OCI-LY7 (cell line): ENCODE measurements around the gene ASCC1. TPM values are rescaled to one million over a fixed set of nuclear protein-coding genes. Genes with fewer than 3 reads are reported as not detected.
A peak's percentile ranks its signal among the peaks of the same experiment; 100 is the strongest.

Source experiments
- BruUV-seq: library from RNA; stranded (reverse); fragments of 400-500 nt; replicated peaks from 2 replicates; lab custom pipeline; 2021; lab: Mats Ljungman, UMichigan
- CTCF ChIA-PET: fragments of 300-600 bp; sonication (Branson Sonifier 250); formaldehyde crosslinking; loops from one replicate; lab custom pipeline; 2022; ENCODE audit warnings: antibody characterized with exemption; ENCODE audit not compliant: unreplicated experiment; lab: Charles Lee
- POLR2A ChIA-PET: fragments of 300-600 bp; sonication (Branson Sonifier 250); formaldehyde crosslinking; loops from one replicate; lab custom pipeline; 2022; ENCODE audit warnings: antibody characterized with exemption; lab: Charles Lee
- DNase-seq: peaks from one replicate; pipeline ENCODE4 v3.0.0-alpha.2; 2015; ENCODE audit warnings: low spot score
- H2AFZ ChIP-seq: fragments of 200-600 bp; sonication (generic), shearing (Covaris generic); 2 replicates; pipeline ENCODE4 v1.6.1; 2014; ENCODE audit warnings: mild to moderate bottlenecking, antibody characterized with exemption, low read length, moderate library complexity
- H3K27ac ChIP-seq: fragments of 200-600 bp; sonication (generic); 2 replicates; pipeline ENCODE4 v1.5.1; 2014; ENCODE audit warnings: mixed run types, low read depth, mild to moderate bottlenecking, moderate library complexity, low read length, inconsistent platforms; ENCODE audit not compliant: poor library complexity, severe bottlenecking
- H3K36me3 ChIP-seq: fragments of 200-600 bp; sonication (generic); 2 replicates; pipeline ENCODE4 v1.6.1; 2014; ENCODE audit warnings: mild to moderate bottlenecking, antibody characterized with exemption, low read length, moderate library complexity, mixed read lengths; ENCODE audit not compliant: insufficient read depth
- H3K4me1 ChIP-seq: fragments of 200-600 bp; sonication (generic); 2 replicates; pipeline ENCODE4 v1.5.1; 2014; ENCODE audit warnings: mild to moderate bottlenecking, low read length; ENCODE audit not compliant: insufficient read depth, poor library complexity, severe bottlenecking
- H3K4me2 ChIP-seq: fragments of 200-600 bp; sonication (generic); 2 replicates; pipeline ENCODE4 v1.6.1; 2014; ENCODE audit warnings: mild to moderate bottlenecking, low read length
- H3K4me3 ChIP-seq: fragments of 200-600 bp; sonication (generic); 2 replicates; pipeline ENCODE4 v1.5.1; 2014; ENCODE audit warnings: mild to moderate bottlenecking, low read depth, low read length; ENCODE audit not compliant: poor library complexity, severe bottlenecking
- H3K79me2 ChIP-seq: fragments of 200-600 bp; sonication (generic); 2 replicates; pipeline ENCODE4 v1.6.1; 2016; ENCODE audit warnings: low read depth, mild to moderate bottlenecking, low read length, moderate library complexity, mixed read lengths; ENCODE audit not compliant: insufficient read depth
- H3K9me2 ChIP-seq: fragments of 200-600 bp; sonication (generic); 2 replicates; pipeline ENCODE4 v1.6.1; 2016; ENCODE audit warnings: mild to moderate bottlenecking, low read length, mixed read lengths; ENCODE audit not compliant: insufficient read depth
- H3K9me3 ChIP-seq: fragments of 200-600 bp; sonication (generic); 2 replicates; pipeline ENCODE4 v1.6.1; 2014; ENCODE audit warnings: mild to moderate bottlenecking, mixed run types, low read length, mixed read lengths
- H4K20me1 ChIP-seq: fragments of 200-600 bp; sonication (generic); 2 replicates; pipeline ENCODE4 v1.6.1; 2014; ENCODE audit warnings: mild to moderate bottlenecking, antibody characterized with exemption, low read length, moderate library complexity, mixed read lengths; ENCODE audit not compliant: insufficient read depth
- EZH2phosphoT487 ChIP-seq: fragments of 200-600 bp; sonication (generic); IDR thresholded peaks from 2 replicates; pipeline ENCODE4 v1.6.1; 2018; ENCODE audit warnings: low read depth, borderline replicate concordance, mild to moderate bottlenecking, mixed run types, antibody characterized with exemption, low read length, moderate library complexity, mixed read lengths
- intact Hi-C: fragments of 100-400 bp; cut with micrococcal nuclease; formaldehyde crosslinking; loops from one replicate; pipeline ENCODE4 v1.10.0; 2022; ENCODE audit not compliant: unreplicated experiment
- total RNA-seq, 2 experiments: library from RNA; depleted of rRNA in 1 of 2; stranded (reverse); fragments of >200 nt in 1 of 2; shearing (Covaris generic) in 1 of 2; gene quantifications; 2 replicates each; pipeline ENCODE4 v1.2.3, GENCODE V29; 2014 to 2022
- TF ChIP-seq, protein P1 (sequence below): fragments of 200-600 bp; sonication (generic); conservative IDR thresholded peaks from 2 replicates; pipeline ENCODE4 v1.5.1; 2014; ENCODE audit warnings: mild to moderate bottlenecking, antibody characterized with exemption, low read length, moderate library complexity, mixed read lengths

Gene ASCC1
- total RNA-seq, 2 experiments from 2014 or later: 27.1 to 59.9 TPM

DNA sequence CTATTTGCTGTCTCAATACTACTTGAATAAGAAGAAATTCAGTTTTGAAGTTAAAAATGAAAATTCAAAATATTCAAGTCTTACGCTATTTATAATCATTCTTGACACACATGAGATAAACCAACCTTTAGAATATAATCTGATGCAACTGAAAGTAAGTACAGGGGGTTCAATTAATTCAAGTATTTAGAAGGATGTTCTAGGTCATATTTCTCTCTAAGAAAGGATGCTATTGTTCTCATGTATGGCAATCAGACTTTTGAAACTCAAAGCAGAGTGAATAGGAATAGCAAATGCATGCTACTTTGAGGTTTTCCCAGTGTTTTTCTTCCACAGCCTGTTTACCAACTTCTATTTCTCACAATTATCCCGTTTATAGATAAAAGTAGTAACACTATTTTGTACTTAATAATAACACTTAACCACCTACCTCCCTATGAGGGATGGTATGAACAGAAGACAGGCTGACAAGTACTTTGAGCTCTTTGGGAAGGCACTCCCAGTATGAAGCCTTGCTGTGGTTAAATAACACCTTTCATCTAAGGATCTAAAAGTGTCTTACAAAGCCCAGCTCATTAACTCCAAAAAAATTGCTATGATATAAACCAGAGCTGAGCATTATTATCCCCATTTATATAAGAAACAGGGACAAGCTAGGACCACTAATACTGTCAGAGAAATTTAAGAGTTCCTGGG is 109.8 kb downstream of the ASCC1 start:
- no peak overlapping the region for H2AFZ ChIP-seq
- no peak for DNase-seq
- ChIA-PET POLR2A (interaction anchor here (0.6 to 1.0 kb wide), 4 partner anchors 12 to 27 kb away, joined by 3 to 4 read pairs (median 4); no protein-coding TSS in a partner anchor), CTCF (no interaction called here)
- intact Hi-C loops: no loop called here
- TF ChIP-seq EZH2phosphoT487: no peak
- TF ChIP-seq, protein P1, sequence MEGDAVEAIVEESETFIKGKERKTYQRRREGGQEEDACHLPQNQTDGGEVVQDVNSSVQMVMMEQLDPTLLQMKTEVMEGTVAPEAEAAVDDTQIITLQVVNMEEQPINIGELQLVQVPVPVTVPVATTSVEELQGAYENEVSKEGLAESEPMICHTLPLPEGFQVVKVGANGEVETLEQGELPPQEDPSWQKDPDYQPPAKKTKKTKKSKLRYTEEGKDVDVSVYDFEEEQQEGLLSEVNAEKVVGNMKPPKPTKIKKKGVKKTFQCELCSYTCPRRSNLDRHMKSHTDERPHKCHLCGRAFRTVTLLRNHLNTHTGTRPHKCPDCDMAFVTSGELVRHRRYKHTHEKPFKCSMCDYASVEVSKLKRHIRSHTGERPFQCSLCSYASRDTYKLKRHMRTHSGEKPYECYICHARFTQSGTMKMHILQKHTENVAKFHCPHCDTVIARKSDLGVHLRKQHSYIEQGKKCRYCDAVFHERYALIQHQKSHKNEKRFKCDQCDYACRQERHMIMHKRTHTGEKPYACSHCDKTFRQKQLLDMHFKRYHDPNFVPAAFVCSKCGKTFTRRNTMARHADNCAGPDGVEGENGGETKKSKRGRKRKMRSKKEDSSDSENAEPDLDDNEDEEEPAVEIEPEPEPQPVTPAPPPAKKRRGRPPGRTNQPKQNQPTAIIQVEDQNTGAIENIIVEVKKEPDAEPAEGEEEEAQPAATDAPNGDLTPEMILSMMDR: no peak
- H3K4me1 ChIP-seq: peaks cover 29% of the 10 kb centered on the region
- no TSS peak for BruUV-seq
- H3K27ac ChIP-seq: no peak overlapping the region
- no peaks in the 10 kb centered on the region for H3K79me2 ChIP-seq
- H3K36me3 ChIP-seq: peaks cover 5% of the 10 kb centered on the region; the same call in 1 of the 2 replicates
- peak overlapping the region; percentile 43 for H3K4me2 ChIP-seq
- H3K9me3 ChIP-seq: no peaks in the 10 kb centered on the region
- H3K9me2 ChIP-seq: no peaks in the 10 kb centered on the region
- H4K20me1 ChIP-seq: no peaks in the 10 kb centered on the region
- H3K4me3 ChIP-seq: no peak overlapping the region

DNA sequence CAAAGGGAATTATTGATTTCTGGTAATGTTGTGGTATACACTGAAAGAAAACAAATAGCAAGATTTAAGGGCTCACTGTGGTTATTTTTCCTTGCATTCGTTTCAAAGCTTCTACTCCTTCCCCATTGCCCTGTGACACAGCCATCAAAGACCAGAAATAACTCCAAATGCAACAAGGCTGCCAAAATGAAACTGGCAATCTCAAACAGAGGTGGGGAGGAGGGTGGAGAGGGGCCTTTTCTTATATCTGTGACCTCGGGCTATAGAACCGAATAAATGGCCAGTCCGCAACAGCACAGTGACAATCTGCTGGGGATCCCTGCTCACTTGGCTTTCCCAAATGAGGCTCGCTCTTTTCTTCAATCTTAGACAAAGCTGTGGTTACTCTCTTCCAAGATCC is 110.4 kb downstream of the ASCC1 start:
- no peaks in the 10 kb centered on the region for H3K79me2 ChIP-seq
- TF ChIP-seq, protein P1: no peak
- no peak for TF ChIP-seq EZH2phosphoT487
- no peak overlapping the region for H3K4me3 ChIP-seq
- no peak overlapping the region for H3K4me2 ChIP-seq
- H3K27ac ChIP-seq: no peak overlapping the region
- BruUV-seq: no TSS peak
- CTCF ChIA-PET: no interaction called here
- no peaks in the 10 kb centered on the region for H3K9me3 ChIP-seq
- no peak overlapping the region for H2AFZ ChIP-seq
- H3K4me1 ChIP-seq: peaks cover 29% of the 10 kb centered on the region
- intact Hi-C loops: no loop called here
- H4K20me1 ChIP-seq: no peaks in the 10 kb centered on the region
- POLR2A ChIA-PET: interaction anchor here (0.6 kb wide), 1 partner anchor 20 kb away, joined by 3 read pairs; no protein-coding TSS in a partner anchor
- no peak for DNase-seq
- H3K36me3 ChIP-seq: peaks cover 5% of the 10 kb centered on the region; the same call in 1 of the 2 replicates
- no peaks in the 10 kb centered on the region for H3K9me2 ChIP-seq

DNA sequence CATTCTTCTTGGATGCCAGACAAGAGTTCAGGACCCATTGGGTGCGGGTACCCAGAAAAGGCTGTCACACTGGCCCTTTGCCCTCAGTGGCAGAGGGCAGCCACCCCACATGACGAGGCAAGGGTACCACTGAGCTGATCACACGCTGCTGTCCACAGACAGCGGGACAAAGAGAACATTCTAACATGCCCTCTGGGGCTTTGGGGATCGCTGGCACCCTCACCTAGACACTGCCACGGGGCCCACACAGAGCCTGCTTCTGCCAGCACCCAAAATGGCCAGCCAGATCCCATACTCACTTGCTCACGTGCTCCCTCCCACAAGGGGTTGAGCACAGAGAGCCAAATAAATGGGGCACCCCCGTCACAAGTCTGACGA is 111.0 kb downstream of the ASCC1 start:
- DNase-seq: no peak
- no peaks in the 10 kb centered on the region for H3K9me3 ChIP-seq
- H3K79me2 ChIP-seq: no peaks in the 10 kb centered on the region
- H4K20me1 ChIP-seq: no peaks in the 10 kb centered on the region
- peaks cover 5% of the 10 kb centered on the region; the same call in 1 of the 2 replicates for H3K36me3 ChIP-seq
- POLR2A ChIA-PET: no interaction called here
- H3K4me2 ChIP-seq: no peak overlapping the region
- no TSS peak for BruUV-seq
- CTCF ChIA-PET: no interaction called here
- intact Hi-C loops: no loop called here
- H3K4me3 ChIP-seq: no peak overlapping the region
- H3K9me2 ChIP-seq: no peaks in the 10 kb centered on the region
- peaks cover 29% of the 10 kb centered on the region for H3K4me1 ChIP-seq
- no peak for TF ChIP-seq EZH2phosphoT487
- TF ChIP-seq, protein P1: no peak
- H3K27ac ChIP-seq: no peak overlapping the region
- no peak overlapping the region for H2AFZ ChIP-seq
